NCI-H1930 (cell line): ENCODE measurements around the gene UFD1.

Source experiments
- DNase-seq, 2 experiments: peaks; one replicate each; lab custom pipeline; 2025; lab: John Stamatoyannopoulos, UW

UFD1 gene

GRCh38 chr22:19478901-19479354 lies at the start of gene UFD1:
Gene UFD1 (minus strand): TSS chr22:19479193. CDS start chr22:19479085, 108 bp downstream.
- peak; percentile 60 to 84 for DNase-seq

- no peak for DNase-seq
Measured at GRCh38 chr22:19527861-19528417, 48.9 kb upstream of the UFD1 start.

GRCh38 chr22:19527321-19527721 lies 48.3 kb upstream of the UFD1 start:
- no peak for DNase-seq

GRCh38 chr22:19526702-19527111 lies 47.7 kb upstream of the UFD1 start:
- no peak for DNase-seq

GRCh38 chr22:19526076-19526701 lies 47.2 kb upstream of the UFD1 start:
- no peak for DNase-seq

GRCh38 chr22:19525666-19526065 lies 46.7 kb upstream of the UFD1 start:
- DNase-seq: no peak

- DNase-seq: no peak
Measured at GRCh38 chr22:19525116-19525660, 46.2 kb upstream of the UFD1 start.

- no peak for DNase-seq
Measured at GRCh38 chr22:19524170-19525115, 45.5 kb upstream of the UFD1 start, which contains the start of gene CLDN5. Gene CLDN5 (minus strand): TSS chr22:19524410. CDS start chr22:19524255, 155 bp downstream.

GRCh38 chr22:19523240-19524169 lies 44.5 kb upstream of the UFD1 start:
- peak; percentile 21 to 22 for DNase-seq

GRCh38 chr22:19522881-19523239 lies 43.9 kb upstream of the UFD1 start:
- no peak for DNase-seq

- DNase-seq: no peak
Measured at GRCh38 chr22:19522190-19522880, 43.3 kb upstream of the UFD1 start.

- DNase-seq: no peak
Measured at GRCh38 chr22:19520566-19521305, 41.7 kb upstream of the UFD1 start.

- no peak for DNase-seq
Measured at GRCh38 chr22:19520007-19520406, 41.0 kb upstream of the UFD1 start.

GRCh38 chr22:19519041-19519926 lies 40.3 kb upstream of the UFD1 start:
- no peak for DNase-seq

GRCh38 chr22:19518635-19519034 lies 39.6 kb upstream of the UFD1 start:
- no peak for DNase-seq

GRCh38 chr22:19517919-19518611 lies 39.1 kb upstream of the UFD1 start:
- DNase-seq: no peak

- no peak for DNase-seq
Measured at GRCh38 chr22:19517171-19517500, 38.1 kb upstream of the UFD1 start.

- DNase-seq: no peak
Measured at GRCh38 chr22:19516378-19517170, 37.6 kb upstream of the UFD1 start.
